ENCODE results near the gene RNF220. TPM values are rescaled to one million over a fixed set of nuclear protein-coding genes. Genes with fewer than 3 reads are reported as not detected.

The RNF220 gene
- total and polyA plus RNA-seq, 7 experiments from 2014 or later, result 83.1 to 127 (median 95.9) TPM

DNA sequence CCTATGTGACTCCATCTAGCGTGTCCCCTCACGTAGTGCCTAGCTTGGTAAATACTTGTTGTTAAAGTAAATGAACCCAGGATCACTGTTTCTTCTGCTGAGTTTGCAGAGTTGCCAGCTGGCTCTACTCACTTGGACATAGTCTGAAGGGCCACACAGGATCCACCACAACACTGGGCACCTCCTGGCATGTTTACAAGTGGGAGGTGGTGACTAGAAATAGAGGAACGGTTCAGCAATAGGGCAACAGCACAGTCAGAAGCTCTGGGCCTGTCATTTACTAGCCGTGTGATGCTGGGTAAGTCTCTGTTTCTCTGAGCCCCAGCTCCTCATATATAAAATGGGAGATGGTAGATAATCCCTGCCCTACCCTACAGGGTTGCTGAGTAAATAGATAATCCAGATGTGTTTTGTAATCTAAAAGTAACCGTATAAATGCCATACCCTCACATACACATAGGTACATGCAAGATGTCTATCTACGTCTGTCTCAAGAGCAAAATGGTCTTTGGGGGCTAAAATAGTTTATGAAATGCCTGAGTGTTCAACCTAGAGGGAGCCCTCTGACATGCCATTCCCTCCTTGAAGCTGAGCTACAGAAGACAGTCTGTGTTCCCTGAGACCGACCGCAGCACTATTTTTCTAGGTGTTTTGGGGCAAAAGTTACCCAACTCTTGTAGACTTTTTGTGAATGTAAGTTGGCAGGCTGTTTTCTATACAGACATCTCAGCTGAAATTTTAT is 20.5 kb downstream of the RNF220 start:
- no peak for ATAC-seq
- ChIA-PET CTCF (no interaction called here), POLR2A (interaction anchor here (0.8 kb wide), 1 partner anchor 27 kb away, joined by 3 read pairs; no protein-coding TSS in a partner anchor)
- no peak overlapping the region for H3K4me3 ChIP-seq (ENCODE audit: low read length)
- Mint-ChIP-seq H3K36me3 (no peaks in the 10 kb centered on the region), H3K27ac (no peak overlapping the region), H3K4me1 (peaks cover 5 to 8% (median 7%) of the 10 kb centered on the region in 7 donors), H3K4me3 (no peak overlapping the region), H3K27me3 (peaks cover 45 to 83% (median 73%) of the 10 kb centered on the region in 5 donors), H3K9me3 (peaks cover 0 to 2% (median 0%) of the 10 kb centered on the region in 11 donors)
- no peak for DNase-seq
- H3K27me3 ChIP-seq (ENCODE audit: control insufficient read depth in 2 of 2, insufficient read depth in 2 of 2, low read length in 2 of 2), result peaks cover 0 to 3% of the 10 kb centered on the region in 2 donors
- H3K9me3 ChIP-seq (ENCODE audit: control insufficient read depth in 2 of 3, low read length in 3 of 3), result no peaks in the 10 kb centered on the region
- no peaks in the 10 kb centered on the region for H3K36me3 ChIP-seq (ENCODE audit: control insufficient read depth in 2 of 3, insufficient read depth in 3 of 3, low read length in 3 of 3)
- intact Hi-C loops (cut with micrococcal nuclease), result no loop called here
- H3K4me1 ChIP-seq (ENCODE audit: control insufficient read depth in 2 of 2, insufficient read depth in 2 of 2, low read length in 2 of 2), result no peaks in the 10 kb centered on the region
- H3K27ac ChIP-seq (ENCODE audit: low read depth, low read length), result no peak overlapping the region

- H3K4me3 Mint-ChIP-seq, result no peak overlapping the region
- H3K4me3 ChIP-seq (ENCODE audit: low read length), result no peak overlapping the region
- CTCF ChIA-PET, result no interaction called here
- no peaks in the 10 kb centered on the region for H3K27me3 ChIP-seq (ENCODE audit: control insufficient read depth in 2 of 2, insufficient read depth in 2 of 2, low read length in 2 of 2)
- peaks cover 25 to 43% (median 40%) of the 10 kb centered on the region in 5 donors for H3K27me3 Mint-ChIP-seq
- no peaks in the 10 kb centered on the region for H3K4me1 ChIP-seq (ENCODE audit: control insufficient read depth in 2 of 2, insufficient read depth in 2 of 2, low read length in 2 of 2)
- POLR2A ChIA-PET, result no interaction called here
- H3K36me3 ChIP-seq (ENCODE audit: control insufficient read depth in 2 of 3, insufficient read depth in 3 of 3, low read length in 3 of 3), result no peaks in the 10 kb centered on the region
- H3K9me3 ChIP-seq (ENCODE audit: control insufficient read depth in 2 of 3, low read length in 3 of 3), result no peaks in the 10 kb centered on the region
- no peaks in the 10 kb centered on the region for H3K36me3 Mint-ChIP-seq
- intact Hi-C loops (cut with micrococcal nuclease), result no loop called here
- no peak for ATAC-seq
- peaks cover 0 to 3% (median 0%) of the 10 kb centered on the region in 7 donors for H3K4me1 Mint-ChIP-seq
- H3K27ac Mint-ChIP-seq, result no peak overlapping the region
- no peak overlapping the region for H3K27ac ChIP-seq (ENCODE audit: low read depth, low read length)
- peaks cover 0 to 2% (median 0%) of the 10 kb centered on the region in 11 donors for H3K9me3 Mint-ChIP-seq
- DNase-seq, result no peak
These were observed 26.8 kb downstream of the RNF220 start for GRCh38 chr1:44431861-44432260.

DNA sequence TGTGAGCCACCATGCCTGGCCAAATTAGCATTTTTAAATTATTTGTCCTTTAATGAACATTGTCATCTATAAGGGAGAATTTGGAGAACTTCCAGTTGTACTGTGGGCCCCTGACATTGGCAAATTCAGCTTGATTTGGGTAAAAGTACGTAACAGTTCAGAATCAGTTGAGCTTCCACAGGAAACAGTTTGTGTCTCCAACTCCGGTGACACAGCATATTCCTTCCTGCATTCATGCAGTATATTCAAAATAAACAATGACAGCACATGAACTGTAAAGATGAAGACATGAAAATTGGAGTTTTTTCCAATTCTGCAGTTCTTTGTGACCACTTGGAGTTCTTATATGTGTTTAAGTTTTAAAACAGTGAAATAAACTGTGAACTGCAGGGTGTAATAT is 28.2 kb downstream of the RNF220 start:
- CTCF ChIA-PET, result no interaction called here

DNA sequence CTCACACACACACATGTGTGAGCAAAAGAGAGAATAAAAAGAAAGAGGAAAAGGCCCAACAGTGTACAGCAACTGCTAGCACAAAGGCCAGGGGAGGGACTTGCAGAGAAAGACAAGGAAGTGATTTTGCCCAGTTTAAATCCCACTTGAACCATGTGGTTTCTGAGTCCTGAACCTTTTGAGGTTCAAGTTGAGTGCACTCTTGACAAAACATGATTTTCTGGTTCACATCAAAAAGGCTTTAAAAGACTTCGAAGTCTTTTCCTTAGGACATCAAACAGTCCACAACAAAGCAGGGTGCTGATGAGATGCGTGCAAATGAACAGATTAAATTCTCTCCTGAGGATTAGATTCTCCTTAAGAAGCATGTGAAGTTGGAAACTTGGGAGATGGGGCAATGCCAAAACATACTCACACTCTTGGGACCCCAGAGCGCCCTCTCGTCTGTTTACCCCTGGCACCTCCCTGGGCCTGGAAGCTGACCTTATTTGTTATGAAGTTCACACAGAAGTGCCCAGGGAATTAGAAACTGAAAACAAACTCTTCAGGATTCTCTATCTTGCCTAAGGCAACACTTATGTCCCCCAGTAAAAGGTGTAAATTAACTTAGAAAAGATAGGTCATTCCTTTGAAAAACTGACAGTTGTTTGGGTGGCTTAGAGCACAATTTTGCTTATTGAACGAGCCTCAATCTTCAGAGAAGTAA is 31.5 kb downstream of the RNF220 start:
- no peaks in the 10 kb centered on the region for H3K9me3 ChIP-seq (ENCODE audit: control insufficient read depth in 2 of 3, low read length in 3 of 3)
- no peak overlapping the region for H3K27ac Mint-ChIP-seq
- H3K4me3 Mint-ChIP-seq, result no peak overlapping the region
- no peak overlapping the region for H3K27ac ChIP-seq (ENCODE audit: low read depth, low read length)
- no peaks in the 10 kb centered on the region for H3K36me3 Mint-ChIP-seq
- no peak overlapping the region for H3K4me3 ChIP-seq (ENCODE audit: low read length)
- ATAC-seq, result no peak
- no peaks in the 10 kb centered on the region for H3K36me3 ChIP-seq (ENCODE audit: control insufficient read depth in 2 of 3, insufficient read depth in 3 of 3, low read length in 3 of 3)
- H3K27me3 ChIP-seq (ENCODE audit: control insufficient read depth in 2 of 2, insufficient read depth in 2 of 2, low read length in 2 of 2), result no peaks in the 10 kb centered on the region
- H3K4me1 ChIP-seq (ENCODE audit: control insufficient read depth in 2 of 2, insufficient read depth in 2 of 2, low read length in 2 of 2), result no peaks in the 10 kb centered on the region
- intact Hi-C loops (cut with micrococcal nuclease), result no loop called here
- H3K9me3 Mint-ChIP-seq, result no peaks in the 10 kb centered on the region
- no peak for DNase-seq
- H3K4me1 Mint-ChIP-seq, result peaks cover 0 to 3% (median 0%) of the 10 kb centered on the region in 7 donors
- ChIA-PET CTCF (interaction anchor here (0.6 kb wide), 1 partner anchor 212 kb away, joined by 3 read pairs; no protein-coding TSS in a partner anchor), POLR2A (no interaction called here)
- peaks cover 6 to 23% (median 14%) of the 10 kb centered on the region in 5 donors for H3K27me3 Mint-ChIP-seq

More for the DNA sequence above, 28.2 kb downstream of the RNF220 start:
- H3K36me3 ChIP-seq (ENCODE audit: control insufficient read depth in 2 of 3, insufficient read depth in 3 of 3, low read length in 3 of 3), result no peaks in the 10 kb centered on the region
- no peaks in the 10 kb centered on the region for H3K4me1 ChIP-seq (ENCODE audit: control insufficient read depth in 2 of 2, insufficient read depth in 2 of 2, low read length in 2 of 2)
- intact Hi-C loops (cut with micrococcal nuclease), result no loop called here
- Mint-ChIP-seq H3K27ac (no peak overlapping the region), H3K36me3 (no peaks in the 10 kb centered on the region), H3K4me3 (no peak overlapping the region), H3K4me1 (peaks cover 0 to 3% (median 0%) of the 10 kb centered on the region in 7 donors), H3K9me3 (peaks cover 0 to 2% (median 0%) of the 10 kb centered on the region in 11 donors), H3K27me3 (peaks cover 19 to 30% (median 27%) of the 10 kb centered on the region in 5 donors)
- H3K9me3 ChIP-seq (ENCODE audit: control insufficient read depth in 2 of 3, low read length in 3 of 3), result no peaks in the 10 kb centered on the region
- no peak overlapping the region for H3K4me3 ChIP-seq (ENCODE audit: low read length)
- ATAC-seq (no peak), DNase-seq (no peak)
- POLR2A ChIA-PET, result no interaction called here
- H3K27ac ChIP-seq (ENCODE audit: low read depth, low read length), result no peak overlapping the region
- no peaks in the 10 kb centered on the region for H3K27me3 ChIP-seq (ENCODE audit: control insufficient read depth in 2 of 2, insufficient read depth in 2 of 2, low read length in 2 of 2)

GRCh38 chr1:44437107-44437716 is 32.2 kb downstream of the RNF220 start:
- H3K4me1 ChIP-seq (ENCODE audit: control insufficient read depth in 2 of 2, insufficient read depth in 2 of 2, low read length in 2 of 2), result no peaks in the 10 kb centered on the region
- Mint-ChIP-seq H3K9me3 (no peaks in the 10 kb centered on the region), H3K4me1 (peaks cover 0 to 3% (median 0%) of the 10 kb centered on the region in 7 donors), H3K27me3 (peaks cover 0 to 22% (median 10%) of the 10 kb centered on the region in 5 donors), H3K36me3 (no peaks in the 10 kb centered on the region), H3K27ac (no peak overlapping the region), H3K4me3 (no peak overlapping the region)
- no peak overlapping the region for H3K27ac ChIP-seq (ENCODE audit: low read depth, low read length)
- POLR2A ChIA-PET, result no interaction called here
- no peak overlapping the region for H3K4me3 ChIP-seq (ENCODE audit: low read length)
- CTCF ChIA-PET, result interaction anchor here (1.1 kb wide), 1 partner anchor 9 kb away, joined by 4 read pairs; no protein-coding TSS in a partner anchor
- no peaks in the 10 kb centered on the region for H3K9me3 ChIP-seq (ENCODE audit: control insufficient read depth in 2 of 3, low read length in 3 of 3)
- no peaks in the 10 kb centered on the region for H3K27me3 ChIP-seq (ENCODE audit: control insufficient read depth in 2 of 2, insufficient read depth in 2 of 2, low read length in 2 of 2)
- H3K36me3 ChIP-seq (ENCODE audit: control insufficient read depth in 2 of 3, insufficient read depth in 3 of 3, low read length in 3 of 3), result no peaks in the 10 kb centered on the region
- DNase-seq (no peak), ATAC-seq (no peak)
- intact Hi-C loops (cut with micrococcal nuclease), result no loop called here

- Histone ChIP-seq H3K4me3 (ENCODE audit: low read length) (no peak overlapping the region), H3K4me1 (ENCODE audit: control insufficient read depth in 2 of 2, insufficient read depth in 2 of 2, low read length in 2 of 2) (no peaks in the 10 kb centered on the region), H3K9me3 (ENCODE audit: control insufficient read depth in 2 of 3, low read length in 3 of 3) (no peaks in the 10 kb centered on the region), H3K27me3 (ENCODE audit: control insufficient read depth in 2 of 2, insufficient read depth in 2 of 2, low read length in 2 of 2) (no peaks in the 10 kb centered on the region), H3K27ac (ENCODE audit: low read depth, low read length) (no peak overlapping the region), H3K36me3 (ENCODE audit: control insufficient read depth in 2 of 3, insufficient read depth in 3 of 3, low read length in 3 of 3) (no peaks in the 10 kb centered on the region)
- ATAC-seq (no peak), DNase-seq (no peak)
- Mint-ChIP-seq H3K27me3 (peaks cover 0 to 29% (median 6%) of the 10 kb centered on the region in 5 donors), H3K4me1 (no peaks in the 10 kb centered on the region), H3K36me3 (no peaks in the 10 kb centered on the region), H3K4me3 (no peak overlapping the region), H3K27ac (no peak overlapping the region), H3K9me3 (no peaks in the 10 kb centered on the region)
- ChIA-PET CTCF (no interaction called here), POLR2A (no interaction called here)
- intact Hi-C loops (cut with micrococcal nuclease), result no loop called here
These were observed 37.7 kb downstream of the RNF220 start for GRCh38 chr1:44442791-44443190.

All from naive thymus-derived CD4-positive, alpha-beta T cell (primary cell).